GM19035 (cell line): ENCODE data around the gene GPN2.

Experiments
- ATAC-seq: cut with Tn5 transposase; IDR thresholded peaks from one replicate; pipeline ENCODE4 v1.9.1; 2021; ENCODE audit not compliant: unreplicated experiment

GPN2 gene

GRCh38 chr1:26889551-26890466, at the start of gene GPN2:
Gene GPN2 (minus strand): TSS chr1:26890283. CDS start chr1:26890096, 187 bp downstream.
- peak; percentile 89 for ATAC-seq

- ATAC-seq, result no peak
Observed at GRCh38 chr1:26938659-26939025, 48.6 kb upstream of the GPN2 start.

GRCh38 chr1:26938004-26938658, 48.0 kb upstream of the GPN2 start:
- no peak for ATAC-seq

GRCh38 chr1:26936823-26937222, 46.7 kb upstream of the GPN2 start:
- ATAC-seq, result no peak

GRCh38 chr1:26932531-26932930, 42.4 kb upstream of the GPN2 start:
- ATAC-seq, result no peak

- no peak for ATAC-seq
Observed at GRCh38 chr1:26923711-26924110, 33.6 kb upstream of the GPN2 start.

GRCh38 chr1:26922901-26923300, 32.8 kb upstream of the GPN2 start:
- no peak for ATAC-seq

- ATAC-seq, result no peak
Observed at GRCh38 chr1:26922431-26922729, 32.3 kb upstream of the GPN2 start.

GRCh38 chr1:26921540-26922430, 31.7 kb upstream of the GPN2 start, which contains the start of gene NUDC:
Gene NUDC (plus strand): TSS chr1:26921743. CDS start chr1:26921849, 106 bp downstream.
- ATAC-seq, result peak; percentile 97

GRCh38 chr1:26921126-26921539, 31.1 kb upstream of the GPN2 start:
- no peak for ATAC-seq

- no peak for ATAC-seq
Observed at GRCh38 chr1:26915204-26915842, 25.2 kb upstream of the GPN2 start.

GRCh38 chr1:26913754-26914619, 23.9 kb upstream of the GPN2 start, which contains the start of gene NR0B2:
Gene NR0B2 (minus strand): TSS chr1:26913975. CDS start chr1:26913940, 35 bp downstream.
- ATAC-seq, result no peak

GRCh38 chr1:26913389-26913753, 23.3 kb upstream of the GPN2 start:
- no peak for ATAC-seq

- no peak for ATAC-seq
Observed at GRCh38 chr1:26912147-26912490, 22.0 kb upstream of the GPN2 start.

GRCh38 chr1:26911399-26912146, 21.5 kb upstream of the GPN2 start:
- no peak for ATAC-seq

GRCh38 chr1:26910343-26911160, 20.5 kb upstream of the GPN2 start:
- ATAC-seq, result no peak

- no peak for ATAC-seq
Observed at GRCh38 chr1:26909951-26910342, 19.9 kb upstream of the GPN2 start.
